ENCODE results near the gene JPH3.
"Not testable (repeated sequence)": the region's sequence is repeated elsewhere in the genome, so short reads cannot be mapped to it uniquely, and the experiment has no call there.

JPH3 gene

DNA sequence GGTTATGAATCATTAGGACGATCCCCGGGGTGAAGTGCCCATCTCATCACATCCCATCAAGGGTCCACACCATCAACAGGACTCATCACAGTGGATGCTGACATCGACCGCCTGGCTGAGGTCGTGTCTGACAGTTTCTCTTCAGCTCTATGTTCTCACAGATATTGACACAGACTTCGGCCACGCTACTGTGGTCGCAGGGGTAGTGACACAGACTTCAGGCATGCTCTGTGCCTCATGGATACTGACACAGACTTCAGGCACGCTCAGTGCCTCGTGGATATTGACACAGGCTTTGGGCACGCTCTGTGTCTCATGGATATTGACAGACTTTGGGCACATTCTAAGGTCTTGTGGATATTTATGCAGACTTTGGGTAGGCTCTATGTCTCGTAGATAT is 113.3 kb downstream of the JPH3 start:
- no peak for DNase-seq (ENCODE audit: low spot score)

DNA sequence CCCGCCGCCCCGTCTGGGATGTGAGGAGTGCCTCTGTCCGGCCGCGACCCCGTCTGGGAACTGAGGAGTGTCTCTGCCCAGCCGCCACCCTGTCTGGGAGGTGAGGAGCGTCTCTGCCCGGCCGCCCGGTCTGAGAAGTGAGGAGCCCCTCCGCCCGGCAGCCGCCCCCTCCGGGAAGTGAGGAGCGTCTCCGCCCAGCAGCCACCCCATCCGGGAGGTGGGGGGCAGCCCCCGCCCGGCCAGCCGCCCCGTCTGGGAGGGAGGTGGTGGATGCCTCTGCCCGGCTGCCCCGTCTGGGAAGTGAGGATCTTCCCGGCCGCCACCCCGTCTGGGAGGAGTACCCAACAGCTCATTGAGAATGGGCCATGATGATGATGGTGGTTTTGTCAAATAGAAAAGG is 116.5 kb downstream of the JPH3 start:
- not testable (repeated sequence) for DNase-seq (ENCODE audit: low spot score)

DNA sequence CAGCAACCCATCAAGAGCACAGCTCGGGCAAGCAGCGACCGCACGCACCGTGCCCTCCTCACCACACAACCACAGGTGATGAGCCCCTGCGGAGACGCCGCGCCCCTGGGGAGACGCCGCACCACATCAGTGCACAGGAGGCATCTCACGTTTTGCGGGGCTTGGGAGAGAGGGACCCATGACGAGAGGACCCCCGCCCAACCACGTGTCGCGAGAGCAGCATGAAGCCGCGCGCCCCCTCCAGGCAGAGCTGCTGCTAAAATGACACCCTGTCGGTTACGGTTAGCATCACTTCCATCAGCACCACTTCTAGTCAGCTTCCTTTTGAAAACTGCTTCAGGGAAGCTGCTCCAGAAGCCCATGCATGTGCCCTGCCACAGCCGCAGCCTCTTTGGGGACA is 118.1 kb downstream of the JPH3 start:
- no peak for DNase-seq (ENCODE audit: low spot score)

DNA sequence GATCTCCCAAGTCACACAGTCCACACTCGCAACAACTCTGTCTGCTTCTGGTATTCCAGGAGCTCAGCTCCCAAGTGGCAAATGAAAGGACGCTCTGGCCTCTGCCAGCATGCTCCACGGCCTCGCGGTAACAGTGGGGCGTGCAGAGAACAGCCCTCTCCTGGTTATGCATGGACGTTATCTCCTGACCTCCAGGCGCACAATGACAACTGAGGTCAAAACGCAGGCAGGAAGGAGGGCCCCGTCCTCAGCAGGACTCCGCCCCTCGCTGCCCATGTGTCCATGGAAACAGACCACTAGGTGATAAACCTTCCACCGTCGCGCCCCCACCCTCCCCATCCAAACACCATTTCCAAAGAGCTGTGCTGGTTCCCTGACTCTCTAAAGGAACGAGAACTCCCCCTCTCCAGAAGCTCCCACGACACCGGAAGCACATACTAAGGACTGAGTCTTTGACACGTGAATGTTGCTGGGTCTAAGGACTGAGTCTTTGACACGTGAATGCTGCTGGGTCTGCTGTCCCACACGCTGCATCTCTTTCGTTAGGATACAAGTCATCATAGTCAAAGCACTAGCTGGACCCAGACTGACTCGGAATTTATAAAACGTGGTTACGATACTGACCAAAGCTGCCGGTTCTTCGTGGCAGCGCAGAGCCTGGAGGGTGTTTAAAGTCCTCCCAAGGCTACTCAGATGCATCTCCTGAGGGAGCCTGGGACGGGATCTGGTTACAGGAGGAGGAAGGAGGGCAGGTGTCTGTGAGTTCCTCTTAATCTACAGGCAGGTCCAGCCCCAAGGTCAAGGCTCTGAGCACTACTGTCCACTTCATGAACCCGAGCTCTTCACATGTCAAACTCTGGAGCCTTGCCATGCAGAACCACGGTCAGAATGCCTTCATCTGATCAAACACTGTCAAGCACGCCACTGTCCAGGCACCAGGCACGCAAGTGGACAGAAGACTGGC is 119.6 kb downstream of the JPH3 start:
- DNase-seq (ENCODE audit: low spot score), result no peak

DNA sequence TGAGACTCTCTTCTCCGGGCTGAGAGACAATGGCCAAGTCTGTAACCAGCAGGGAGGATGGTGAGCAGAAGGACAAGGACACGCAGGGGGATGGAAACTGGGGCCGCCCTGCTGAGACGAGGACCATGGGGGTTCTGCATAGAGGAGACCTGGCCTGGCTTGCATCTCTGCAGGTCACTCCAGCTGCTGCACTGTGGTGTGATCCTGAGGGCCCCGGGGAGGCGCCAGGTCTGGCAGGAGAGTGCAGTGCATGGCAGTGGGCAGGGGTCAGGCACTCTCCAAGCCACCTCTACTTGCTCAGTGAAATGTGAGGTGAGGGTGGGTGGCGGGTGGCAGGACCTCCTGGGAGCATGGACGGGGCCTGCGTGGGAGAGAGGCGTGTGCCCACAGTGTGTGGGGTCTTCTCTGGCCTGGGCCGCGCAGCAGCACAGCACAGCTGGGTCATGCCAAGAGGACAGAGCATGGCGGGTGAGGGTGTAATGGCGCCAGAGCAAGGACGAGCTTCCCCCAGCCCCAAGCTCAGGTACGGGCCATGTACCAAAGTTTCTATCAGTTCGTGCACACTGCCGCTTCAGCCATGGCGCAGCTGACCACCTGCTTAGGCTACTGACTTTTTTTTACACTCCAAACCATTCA is 120.4 kb downstream of the JPH3 start:
- no peak for DNase-seq (ENCODE audit: low spot score)

DNA sequence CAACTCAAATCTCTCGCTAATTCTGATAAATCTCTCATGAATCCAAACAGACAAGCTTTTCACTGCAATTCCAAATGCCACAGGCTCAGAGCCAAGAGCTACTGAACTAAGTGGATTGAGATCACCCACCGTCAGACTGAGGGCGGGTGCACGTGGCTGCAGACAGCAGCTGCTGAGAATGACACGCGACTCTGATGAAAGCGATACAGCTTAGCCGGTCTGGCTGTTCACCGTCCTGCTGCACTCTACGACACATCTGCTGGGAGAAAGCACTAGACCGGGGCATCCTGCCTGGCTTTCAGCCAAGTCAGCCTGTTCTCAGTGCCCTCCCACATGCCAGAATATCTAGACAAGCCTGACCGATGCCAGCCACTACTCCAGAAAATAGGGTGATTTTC is 120.9 kb downstream of the JPH3 start:
- no peak for DNase-seq (ENCODE audit: low spot score)

DNA sequence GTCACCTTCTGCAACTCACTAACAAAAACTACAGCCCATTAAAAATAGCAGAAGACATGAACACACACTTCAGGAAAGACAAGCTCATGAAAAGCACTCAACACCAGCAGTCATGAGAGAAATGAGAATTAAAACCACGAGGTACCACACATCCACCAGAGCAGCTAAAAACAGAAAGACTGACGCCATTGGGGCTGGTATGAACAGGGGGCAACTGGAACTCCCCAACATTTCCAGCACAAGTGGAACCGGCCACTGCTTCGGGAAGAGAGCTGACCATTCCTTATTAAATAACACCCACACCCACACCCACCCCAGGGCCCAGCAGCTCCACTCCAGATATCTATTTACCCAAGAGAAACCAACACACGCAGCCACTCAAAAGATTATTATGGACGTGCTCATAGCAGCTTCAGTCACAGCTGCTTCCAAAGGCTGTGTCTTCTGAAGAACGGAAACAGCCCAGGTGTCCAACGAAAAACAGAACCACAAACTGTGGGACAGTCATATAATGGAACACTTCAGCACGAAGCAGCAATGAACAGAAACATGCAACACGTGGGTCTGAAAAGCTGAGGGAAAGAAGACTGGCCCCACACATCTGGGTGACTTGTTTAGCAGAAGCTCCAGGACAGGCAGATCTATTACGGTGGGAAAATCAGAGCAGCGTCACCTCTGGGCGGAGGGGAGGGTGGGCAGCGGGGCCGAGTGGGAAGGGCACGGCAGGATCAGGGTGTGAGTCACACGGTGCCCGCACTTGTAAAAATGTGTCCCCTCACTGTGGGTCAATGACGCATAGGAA is 122.4 kb downstream of the JPH3 start:
- no peak for DNase-seq (ENCODE audit: low spot score)

DNA sequence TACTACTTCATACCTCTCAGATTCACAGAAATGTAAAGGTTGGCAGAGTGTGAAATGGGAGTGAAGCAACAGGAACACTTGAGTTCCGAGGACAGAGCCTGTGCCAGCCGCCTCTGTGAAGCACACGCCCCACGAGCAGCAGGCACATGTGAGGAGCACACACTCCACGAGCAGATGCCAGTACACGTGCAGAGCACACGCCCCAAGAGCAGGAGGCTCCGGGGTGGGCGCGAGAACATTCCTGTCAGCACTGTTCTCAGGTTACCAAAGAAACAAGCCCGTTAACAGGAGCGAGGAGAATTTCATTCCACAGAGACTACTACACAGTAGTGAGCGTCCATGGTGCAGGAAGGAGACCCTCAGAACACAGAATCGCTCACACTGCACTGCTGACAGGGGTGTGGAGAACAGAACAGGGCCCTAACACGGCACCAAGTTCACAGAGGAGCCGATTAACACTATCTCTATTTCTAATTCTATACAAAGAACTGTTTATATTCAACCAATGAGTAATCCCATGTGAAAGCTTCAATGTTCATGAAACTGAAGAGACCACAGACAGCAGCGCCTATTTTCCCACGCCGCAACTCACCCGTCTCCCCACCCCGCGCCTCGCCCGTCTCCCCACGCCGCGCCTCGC is 123.4 kb downstream of the JPH3 start:
- no peak for DNase-seq (ENCODE audit: low spot score)

DNA sequence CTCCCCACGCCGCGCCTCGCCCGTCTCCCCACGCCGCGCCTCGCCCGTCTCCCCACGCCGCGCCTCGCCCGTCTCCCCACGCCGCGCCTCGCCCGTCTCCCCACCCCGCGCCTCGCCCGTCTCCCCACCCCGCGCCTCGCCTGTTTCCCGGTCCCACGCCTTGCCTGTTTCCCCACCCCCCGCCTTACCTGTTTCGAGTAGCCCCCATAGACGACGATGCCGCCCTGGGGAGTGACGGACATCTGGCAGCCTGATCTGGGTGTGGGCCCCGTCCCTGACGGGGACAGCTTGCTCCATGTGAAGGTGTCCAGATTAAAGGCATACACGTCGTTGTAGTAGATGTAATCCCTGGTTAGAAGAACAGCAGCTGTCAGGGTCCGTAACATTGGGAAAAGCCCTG is 124.3 kb downstream of the JPH3 start:
- not testable (repeated sequence) for DNase-seq (ENCODE audit: low spot score)

DNA sequence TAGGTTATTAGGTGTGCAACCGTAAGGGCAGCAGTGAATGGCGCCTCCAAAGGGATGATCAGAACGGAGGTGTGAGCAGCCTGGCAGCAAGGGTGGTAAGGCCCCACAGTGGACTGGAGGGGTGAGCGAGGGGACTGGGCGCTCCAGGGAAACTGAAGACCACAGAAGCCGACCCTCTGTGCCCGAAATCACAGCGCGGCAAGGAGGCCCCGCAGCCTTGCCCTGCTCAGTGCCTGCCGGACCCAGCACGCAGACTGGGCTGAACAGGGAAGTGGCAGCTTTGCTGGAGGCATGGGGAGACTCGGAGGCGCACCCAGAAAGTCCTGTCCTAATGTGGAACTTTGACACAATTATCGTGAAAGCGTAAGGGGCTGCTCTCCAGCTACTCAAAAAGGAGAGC is 125.0 kb downstream of the JPH3 start:
- no peak for DNase-seq (ENCODE audit: low spot score)

DNA sequence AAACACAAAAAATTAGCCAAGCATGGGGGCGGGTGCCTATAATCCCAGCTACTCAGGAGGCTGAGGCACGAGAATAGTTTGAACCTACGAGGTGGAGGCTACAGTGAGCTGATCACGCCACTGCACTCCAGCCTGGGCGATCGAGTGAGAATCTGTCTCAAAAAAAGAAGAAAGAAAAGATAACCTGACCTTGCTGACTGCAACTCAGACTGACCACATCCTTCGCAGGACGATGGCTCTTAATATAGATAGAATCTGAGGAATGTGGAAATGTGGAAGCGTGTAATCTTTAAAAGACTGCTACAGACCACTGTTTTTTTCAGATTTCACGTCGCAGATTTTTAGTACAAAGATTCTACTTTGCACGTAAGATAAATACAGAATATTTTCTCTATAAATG is 125.7 kb downstream of the JPH3 start:
- no peak for DNase-seq (ENCODE audit: low spot score)

DNA sequence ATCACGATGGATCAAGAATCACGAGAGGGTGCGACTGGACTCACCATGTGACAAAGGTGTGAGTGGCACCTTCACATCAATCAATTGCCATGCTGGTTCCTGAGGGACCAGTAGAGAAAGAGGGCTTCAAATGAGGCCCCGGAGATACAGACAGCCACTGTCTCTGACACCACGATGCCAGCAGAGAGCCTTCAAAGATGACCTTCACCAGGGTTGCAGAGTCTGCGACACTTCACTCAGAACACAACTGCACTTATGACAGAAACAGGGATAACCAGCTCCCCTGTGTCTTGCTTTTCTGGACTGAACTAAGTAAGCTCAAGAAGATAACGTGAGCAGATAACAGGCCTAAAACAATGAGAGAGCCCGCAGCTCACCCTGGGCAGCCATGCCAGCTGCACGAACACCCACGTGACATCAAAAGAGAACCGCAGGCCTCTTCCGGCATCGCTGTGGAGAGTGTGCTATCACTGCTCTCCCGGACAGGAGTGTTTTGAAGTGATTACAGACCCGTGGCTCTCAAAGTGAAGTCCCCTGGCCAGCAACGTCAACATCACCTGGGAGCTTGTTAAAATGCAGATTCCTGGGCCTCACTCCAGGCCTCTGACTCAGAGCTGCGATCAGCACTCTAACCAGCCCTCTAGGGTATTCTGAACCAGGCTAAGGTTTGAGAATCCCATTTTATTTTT is 127.1 kb downstream of the JPH3 start:
- no peak for DNase-seq (ENCODE audit: low spot score)

DNA sequence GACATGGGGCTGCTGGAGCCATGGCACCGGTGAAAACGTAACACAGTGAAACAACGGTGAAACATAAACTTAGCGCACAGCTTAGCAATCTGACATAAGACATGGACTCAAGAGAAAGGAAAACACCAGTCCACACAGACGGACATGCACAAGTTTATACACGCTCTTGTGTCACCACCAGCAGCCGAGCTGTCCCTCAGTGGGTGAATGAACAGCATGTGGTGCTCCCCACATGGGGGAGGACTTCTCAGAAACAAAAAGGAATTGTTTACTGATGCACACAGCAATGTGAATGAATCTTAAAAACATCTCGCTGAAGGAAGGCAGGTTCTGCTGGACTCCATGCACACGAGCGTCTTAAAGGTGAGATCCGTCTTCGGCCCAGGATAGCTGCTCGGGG is 129.3 kb downstream of the JPH3 start:
- DNase-seq (ENCODE audit: low spot score), result no peak

DNA sequence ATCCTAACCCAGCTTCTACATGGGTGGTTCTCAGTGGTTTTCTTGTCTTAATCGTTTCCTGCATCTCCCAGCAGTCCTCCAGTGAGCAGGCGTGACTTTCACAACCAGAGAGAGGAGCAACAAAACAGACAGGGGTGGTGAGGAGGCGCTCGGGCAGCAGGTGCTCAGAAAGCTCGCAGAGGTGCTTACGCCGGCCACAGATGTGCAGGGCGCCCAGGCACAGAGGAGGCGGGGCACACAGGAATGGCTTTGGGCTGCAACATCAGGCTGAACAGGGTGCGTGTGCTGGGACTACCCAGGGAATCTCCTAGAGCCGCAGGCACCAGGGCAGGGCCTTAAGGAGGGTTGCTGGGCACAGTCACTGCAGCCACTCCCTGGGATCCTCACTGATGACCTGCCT is 130.9 kb downstream of the JPH3 start:
- no peak for DNase-seq (ENCODE audit: low spot score)

DNA sequence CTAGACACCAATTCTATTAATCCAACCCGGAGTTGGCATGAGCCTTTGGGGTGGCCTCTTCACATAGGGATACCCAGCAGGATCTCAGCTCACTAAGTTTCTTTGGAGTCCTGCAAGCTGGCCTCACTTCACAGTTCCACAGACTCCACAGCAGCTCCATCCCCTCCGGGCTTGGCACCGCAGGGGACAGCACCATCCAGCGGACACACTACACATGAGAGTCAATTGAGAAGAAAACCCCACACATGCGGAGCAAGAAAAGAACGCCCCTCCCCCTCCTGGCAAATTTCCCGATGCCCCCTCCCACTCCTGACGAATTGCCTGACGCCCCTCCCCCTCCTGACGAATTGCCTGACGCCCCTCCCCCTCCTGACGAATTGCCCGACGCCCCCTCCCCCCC is 132.3 kb downstream of the JPH3 start:
- DNase-seq (ENCODE audit: low spot score), result no peak

DNA sequence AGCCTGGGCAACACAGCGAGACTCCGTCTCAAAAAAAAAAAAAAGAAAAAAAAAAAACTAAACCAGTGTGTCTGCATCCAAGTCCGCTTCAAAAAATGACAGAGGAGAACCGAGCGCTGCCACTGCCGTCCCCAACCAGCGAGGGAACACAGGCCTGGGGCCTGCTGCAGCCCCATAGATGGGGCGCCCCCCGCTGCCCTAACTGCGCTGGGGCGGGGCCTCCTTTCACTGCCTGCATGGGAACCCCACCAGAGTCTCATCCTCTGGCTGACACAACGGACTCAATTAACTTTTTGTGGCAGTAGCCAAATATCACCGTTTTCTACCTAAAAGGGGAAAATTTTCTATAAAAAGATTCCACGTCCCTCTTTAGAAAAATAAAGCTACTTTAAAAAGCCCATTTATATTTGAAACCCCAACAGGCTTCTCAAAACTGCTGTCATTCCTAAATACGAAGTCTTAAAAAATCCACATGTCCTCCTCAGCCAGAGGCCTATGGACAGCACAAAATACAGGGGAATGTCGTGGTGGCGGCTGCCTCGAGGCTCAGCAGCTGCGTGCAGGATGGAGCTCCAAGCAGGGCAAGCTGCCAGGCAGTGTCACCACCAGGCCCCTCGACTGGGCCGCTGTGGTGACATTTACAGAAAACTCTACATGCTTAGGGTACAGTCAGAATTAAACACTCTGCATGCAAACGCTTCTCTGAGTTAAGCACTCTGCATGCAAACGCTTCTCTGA is 133.1 kb downstream of the JPH3 start:
- DNase-seq (ENCODE audit: low spot score), result no peak

DNA sequence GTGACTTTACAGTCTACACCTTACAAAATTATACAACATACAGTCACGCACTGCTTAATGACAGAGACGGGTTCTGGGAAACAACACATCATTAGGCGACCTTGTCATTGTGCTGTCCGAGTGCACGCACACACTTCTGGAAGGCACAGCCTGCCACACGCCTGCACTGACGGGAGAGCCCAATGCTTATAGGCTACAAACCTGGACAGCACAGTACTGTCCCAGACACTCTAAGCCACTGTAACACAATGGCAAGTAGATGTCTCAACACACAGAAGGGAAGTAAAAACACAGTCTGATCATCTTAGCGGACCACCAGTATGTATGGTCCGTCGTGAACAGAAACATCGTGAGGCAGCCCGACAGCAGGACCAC is 133.7 kb downstream of the JPH3 start:
- DNase-seq (ENCODE audit: low spot score), result no peak

DNA sequence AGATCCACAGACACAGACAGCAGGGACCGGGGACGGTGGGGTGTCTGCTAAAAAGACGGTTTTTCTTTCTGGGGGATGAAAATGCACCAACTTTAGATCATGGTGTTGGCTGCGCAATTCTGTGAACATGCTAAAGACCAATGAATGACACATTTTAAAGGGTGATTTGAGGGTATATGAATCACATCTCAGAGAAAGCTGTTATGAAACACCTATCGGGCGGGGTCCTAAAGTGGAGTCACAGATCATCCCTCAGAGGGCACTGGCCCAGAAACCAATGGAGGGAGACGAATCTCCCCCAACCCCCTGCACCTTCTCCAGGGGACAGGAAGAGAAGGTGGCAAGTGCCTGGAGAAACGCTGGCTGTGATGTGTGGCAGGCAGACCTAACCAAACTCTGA is 137.5 kb downstream of the JPH3 start:
- no peak for DNase-seq (ENCODE audit: low spot score)

DNA sequence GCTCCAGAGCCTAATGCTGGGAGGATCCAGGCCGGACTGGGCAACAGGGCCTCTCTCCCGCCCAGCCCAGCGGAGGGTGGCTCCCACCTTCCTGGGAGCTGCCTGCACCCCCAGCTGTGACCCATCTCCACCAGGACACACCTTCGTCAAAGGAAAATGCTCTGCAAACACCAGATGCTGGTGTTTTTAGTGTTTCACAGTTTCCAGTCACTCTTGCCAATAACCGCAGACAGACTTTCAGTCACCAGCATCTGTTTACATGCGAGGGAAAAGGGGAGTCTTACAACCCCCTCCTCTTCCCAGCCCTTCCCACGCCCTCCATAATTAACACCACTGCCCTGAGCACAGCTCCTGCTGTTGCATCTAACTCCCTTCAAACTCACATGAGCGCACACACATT is 138.1 kb downstream of the JPH3 start:
- no peak for DNase-seq (ENCODE audit: low spot score)

DNA sequence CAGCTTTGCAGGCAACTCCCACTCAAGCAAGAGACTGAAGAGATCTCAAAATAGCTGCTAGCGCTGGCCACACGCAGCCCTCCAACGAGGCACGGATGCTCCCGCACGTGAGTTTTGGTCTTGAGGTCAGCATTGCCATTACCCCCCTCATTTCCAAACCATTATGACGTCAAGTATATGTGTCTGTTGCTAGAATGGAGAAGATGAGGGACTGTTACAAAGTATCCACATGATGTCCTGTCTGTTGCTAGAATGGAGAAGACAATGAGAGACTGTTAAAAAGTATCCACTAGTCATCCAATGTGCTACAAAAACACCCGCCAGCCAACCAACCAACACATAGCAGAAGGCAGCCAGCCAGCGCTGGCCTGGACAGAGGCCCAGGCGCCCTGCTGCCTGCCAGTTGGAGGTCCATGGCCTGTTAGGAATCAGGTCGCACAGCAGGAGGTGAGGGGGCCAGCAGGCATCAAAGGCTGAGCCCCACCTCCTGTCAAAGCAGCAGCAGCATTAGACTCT is 138.7 kb downstream of the JPH3 start:
- no peak for DNase-seq (ENCODE audit: low spot score)
